T1000 (cell line): Measurements from ENCODE around the gene RGS6.

Source experiments
- DNase-seq: peaks from one replicate; lab custom pipeline; 2025; ENCODE audit warnings: mixed read lengths; lab: John Stamatoyannopoulos, UW

The RGS6 gene

GRCh38 chr14:72527591-72527990 lies 595.4 kb downstream of the RGS6 start:
- DNase-seq: no peak

- peak; percentile 19 for DNase-seq
Observed at GRCh38 chr14:72528059-72528862, 596.0 kb downstream of the RGS6 start.

GRCh38 chr14:72528863-72529175 lies 596.6 kb downstream of the RGS6 start:
- no peak for DNase-seq

GRCh38 chr14:72532686-72533454 lies 600.6 kb downstream of the RGS6 start:
- DNase-seq: no peak

- DNase-seq: no peak
Observed at GRCh38 chr14:72535485-72535884, 603.3 kb downstream of the RGS6 start.

GRCh38 chr14:72538387-72538786 lies 606.2 kb downstream of the RGS6 start:
- no peak for DNase-seq

GRCh38 chr14:72539661-72540315 lies 607.6 kb downstream of the RGS6 start:
- no peak for DNase-seq

GRCh38 chr14:72540836-72541235 lies 608.6 kb downstream of the RGS6 start:
- DNase-seq: no peak

GRCh38 chr14:72541546-72541945 lies 609.3 kb downstream of the RGS6 start:
- no peak for DNase-seq

GRCh38 chr14:72543341-72543740 lies 611.1 kb downstream of the RGS6 start:
- DNase-seq: no peak

- no peak for DNase-seq
Observed at GRCh38 chr14:72544615-72545387, 612.6 kb downstream of the RGS6 start.

- no peak for DNase-seq
Observed at GRCh38 chr14:72545411-72546311, 613.4 kb downstream of the RGS6 start.

- no peak for DNase-seq
Observed at GRCh38 chr14:72546344-72547016, 614.3 kb downstream of the RGS6 start.

GRCh38 chr14:72547999-72548398 lies 615.8 kb downstream of the RGS6 start:
- DNase-seq: no peak

- no peak for DNase-seq
Observed at GRCh38 chr14:72549026-72549425, 616.8 kb downstream of the RGS6 start.

- no peak for DNase-seq
Observed at GRCh38 chr14:72549854-72550253, 617.6 kb downstream of the RGS6 start.

GRCh38 chr14:72550513-72550912 lies 618.3 kb downstream of the RGS6 start:
- DNase-seq: no peak

GRCh38 chr14:72552236-72552635 lies 620.0 kb downstream of the RGS6 start:
- no peak for DNase-seq

- DNase-seq: no peak
Observed at GRCh38 chr14:72553161-72553560, 620.9 kb downstream of the RGS6 start.

GRCh38 chr14:72553656-72554055 lies 621.4 kb downstream of the RGS6 start:
- DNase-seq: no peak

GRCh38 chr14:72554401-72554800 lies 622.2 kb downstream of the RGS6 start:
- no peak for DNase-seq
